ENCODE data around the gene RHEX.

GRCh38 chr1:206097381-206097780 is 44.4 kb downstream of the RHEX start:
- no peak for TF ChIP-seq EZH2phosphoT487 (IDR thresholded peaks at IDR 0.05; ENCODE audit: insufficient read depth, low read depth)
- TF ChIP-seq EZH2 (IDR thresholded peaks at IDR 0.05; ENCODE audit: insufficient read depth, poor library complexity, severe bottlenecking), result no peak
